Measurements from ENCODE around the gene MBLAC2. TPM values are rescaled to one million over a fixed set of nuclear protein-coding genes. Genes with fewer than 3 reads are reported as not detected.

MBLAC2 gene
- total and polyA plus RNA-seq, 2 experiments from 2014 or later = 4.8 to 5.6 TPM

DNA sequence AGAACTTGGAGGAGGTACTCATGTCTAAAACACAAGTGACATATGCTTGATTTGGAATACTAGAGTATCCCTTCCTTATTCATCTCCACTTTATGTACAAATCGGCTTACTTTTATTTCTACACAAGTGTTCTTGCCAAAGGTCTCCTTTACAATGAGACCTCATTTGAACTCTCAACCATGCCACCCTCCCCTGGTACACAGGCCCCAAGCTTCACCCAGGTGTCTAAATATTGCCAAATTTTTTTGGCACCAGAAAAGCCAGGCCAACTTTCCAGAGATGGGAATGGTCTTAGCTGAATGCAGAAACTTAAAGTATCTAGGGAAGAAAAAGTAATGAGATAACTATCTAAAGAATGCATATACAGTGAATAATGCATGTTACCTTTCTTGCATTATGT is 35.9 kb upstream of the MBLAC2 start:
- no peaks in the 10 kb centered on the region for H3K9me2 ChIP-seq (ENCODE audit: insufficient read depth)
- DNase-seq = no peak
- H2AFZ ChIP-seq = no peak overlapping the region
- no peak overlapping the region for H3K27ac ChIP-seq
- no peaks in the 10 kb centered on the region for H3K79me2 ChIP-seq (ENCODE audit: insufficient read depth)
- 96 to 97% methylated on average over 1 of the region's 1 CpG for WGBS, 2 experiments (ENCODE audit: low coverage in 1 of 2, low lambda C conversion rate in 2 of 2, missing lambda C conversion rate in 2 of 2)
- H3K27me3 ChIP-seq (replicated peaks; ENCODE audit: insufficient read depth) = no peaks in the 10 kb centered on the region
- peaks cover 8% of the 10 kb centered on the region; the same call in 1 of the 2 replicates for H3K4me1 ChIP-seq (ENCODE audit: insufficient read depth)
- no peak overlapping the region for H3K4me3 ChIP-seq
- H4K20me1 ChIP-seq (ENCODE audit: insufficient read depth) = no peaks in the 10 kb centered on the region
- no peaks in the 10 kb centered on the region for H3K9me3 ChIP-seq (ENCODE audit: low read depth)
- in situ Hi-C loops (cut with MboI) = no loop called here
- H3F3A ChIP-seq (ENCODE audit: insufficient read depth) = peaks cover 10% of the 10 kb centered on the region; the same call in 1 of the 2 replicates
- no peak for TF ChIP-seq EZH2phosphoT487 (IDR thresholded peaks at IDR 0.05; ENCODE audit: insufficient read depth, low read depth)
- TF ChIP-seq EZH2 (IDR thresholded peaks at IDR 0.05; ENCODE audit: insufficient read depth, poor library complexity, severe bottlenecking) = no peak
- H3K36me3 ChIP-seq (ENCODE audit: low read depth) = peaks cover 6% of the 10 kb centered on the region; the same call in 1 of the 2 replicates
- no peak overlapping the region for H3K4me2 ChIP-seq (ENCODE audit: unreplicated experiment)
- no peak overlapping the region for H3K9ac ChIP-seq

DNA sequence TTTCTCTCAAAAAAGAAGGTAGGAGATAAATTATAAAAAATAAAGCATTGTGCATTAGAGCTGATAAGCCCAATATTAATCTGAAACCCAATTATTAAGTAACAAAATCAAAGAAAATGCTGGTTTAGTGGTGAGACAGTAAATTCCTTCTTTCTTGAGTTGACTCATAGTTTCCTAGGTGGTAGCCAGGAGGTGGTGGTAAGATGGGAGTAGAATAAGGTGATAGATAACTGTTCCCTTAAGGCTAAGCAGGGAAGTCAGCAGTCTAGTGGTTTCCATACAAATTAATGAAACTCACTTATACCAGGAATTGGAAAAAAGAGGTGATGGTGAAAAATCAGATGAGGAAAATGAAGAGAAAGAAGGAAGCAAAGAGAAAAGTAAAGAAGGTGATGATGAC is 31.6 kb upstream of the MBLAC2 start:
- H3K4me2 ChIP-seq (ENCODE audit: unreplicated experiment) = no peak overlapping the region
- no peaks in the 10 kb centered on the region for H3K79me2 ChIP-seq (ENCODE audit: insufficient read depth)
- no peaks in the 10 kb centered on the region for H3K27me3 ChIP-seq (replicated peaks; ENCODE audit: insufficient read depth)
- no peak overlapping the region for H2AFZ ChIP-seq
- DNase-seq = no peak
- H3K9ac ChIP-seq = no peak overlapping the region
- H3K4me1 ChIP-seq (ENCODE audit: insufficient read depth) = peaks cover 7% of the 10 kb centered on the region
- H3K4me3 ChIP-seq = no peak overlapping the region
- no peak overlapping the region for H3K27ac ChIP-seq
- H3K36me3 ChIP-seq (ENCODE audit: low read depth) = no peaks in the 10 kb centered on the region
- no peak for TF ChIP-seq EZH2 (IDR thresholded peaks at IDR 0.05; ENCODE audit: insufficient read depth, poor library complexity, severe bottlenecking)
- no peak for TF ChIP-seq EZH2phosphoT487 (IDR thresholded peaks at IDR 0.05; ENCODE audit: insufficient read depth, low read depth)
- in situ Hi-C loops (cut with MboI) = no loop called here
- no peaks in the 10 kb centered on the region for H3K9me3 ChIP-seq (ENCODE audit: low read depth)
- H3K9me2 ChIP-seq (ENCODE audit: insufficient read depth) = no peaks in the 10 kb centered on the region
- no peaks in the 10 kb centered on the region for H3F3A ChIP-seq (ENCODE audit: insufficient read depth)
- no peaks in the 10 kb centered on the region for H4K20me1 ChIP-seq (ENCODE audit: insufficient read depth)

DNA sequence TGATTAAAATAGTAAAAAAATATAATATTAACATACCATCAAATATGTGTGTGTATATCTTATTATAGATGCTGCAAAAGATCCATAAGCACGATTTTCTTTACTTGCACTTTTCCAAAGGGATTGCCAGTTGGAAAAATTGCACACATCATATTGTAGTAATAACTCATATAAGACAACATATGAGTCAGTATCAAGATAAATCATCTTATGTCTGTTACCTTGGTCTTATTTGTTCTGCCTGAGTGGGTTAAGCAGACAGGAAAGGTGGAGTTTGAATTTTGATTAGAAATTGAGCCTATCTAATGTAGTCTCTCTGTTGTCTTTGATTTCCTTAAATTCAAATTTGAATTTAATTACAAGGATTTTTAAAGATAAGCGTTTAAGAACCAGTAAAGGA is 30.2 kb upstream of the MBLAC2 start:
- no peaks in the 10 kb centered on the region for H3K9me3 ChIP-seq (ENCODE audit: low read depth)
- no peaks in the 10 kb centered on the region for H3K79me2 ChIP-seq (ENCODE audit: insufficient read depth)
- no peak overlapping the region for H2AFZ ChIP-seq
- no peak overlapping the region for H3K4me2 ChIP-seq (ENCODE audit: unreplicated experiment)
- no peaks in the 10 kb centered on the region for H3K27me3 ChIP-seq (replicated peaks; ENCODE audit: insufficient read depth)
- TF ChIP-seq EZH2 (IDR thresholded peaks at IDR 0.05; ENCODE audit: insufficient read depth, poor library complexity, severe bottlenecking) (no peak), EZH2phosphoT487 (IDR thresholded peaks at IDR 0.05; ENCODE audit: insufficient read depth, low read depth) (no peak)
- H3K27ac ChIP-seq = no peak overlapping the region
- H3K36me3 ChIP-seq (ENCODE audit: low read depth) = no peaks in the 10 kb centered on the region
- H3K9ac ChIP-seq = no peak overlapping the region
- H3F3A ChIP-seq (ENCODE audit: insufficient read depth) = no peaks in the 10 kb centered on the region
- H3K4me3 ChIP-seq = no peak overlapping the region
- H3K4me1 ChIP-seq (ENCODE audit: insufficient read depth) = peaks cover 7% of the 10 kb centered on the region
- no peaks in the 10 kb centered on the region for H4K20me1 ChIP-seq (ENCODE audit: insufficient read depth)
- in situ Hi-C loops (cut with MboI) = no loop called here
- 92 to 96% methylated on average over 2 of the region's 2 CpGs for WGBS, 2 experiments (ENCODE audit: low coverage in 1 of 2, low lambda C conversion rate in 2 of 2, missing lambda C conversion rate in 2 of 2)
- no peaks in the 10 kb centered on the region for H3K9me2 ChIP-seq (ENCODE audit: insufficient read depth)
- DNase-seq = no peak

DNA sequence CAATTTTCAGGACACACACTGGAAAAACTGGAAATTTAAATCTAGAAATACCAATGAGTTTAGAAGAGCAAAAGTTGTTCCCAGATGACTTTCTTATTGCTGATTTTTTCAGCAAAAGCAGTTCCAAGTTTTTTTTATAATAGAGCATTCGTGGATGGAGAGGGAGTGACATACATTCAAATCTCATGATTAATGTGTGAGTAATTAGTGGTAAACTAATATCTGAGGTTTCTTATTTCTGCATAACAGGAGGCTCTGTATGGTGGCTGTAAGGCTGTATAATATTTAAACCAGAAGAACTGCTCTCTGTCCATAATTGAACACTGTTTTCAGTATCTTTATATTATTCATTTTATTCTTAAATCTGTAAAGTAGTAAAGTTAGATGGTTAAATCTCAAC is 29.0 kb upstream of the MBLAC2 start:
- TF ChIP-seq EZH2 (IDR thresholded peaks at IDR 0.05; ENCODE audit: insufficient read depth, poor library complexity, severe bottlenecking) (no peak), EZH2phosphoT487 (IDR thresholded peaks at IDR 0.05; ENCODE audit: insufficient read depth, low read depth) (no peak)
- WGBS, 2 experiments (ENCODE audit: low coverage in 1 of 2, low lambda C conversion rate in 2 of 2, missing lambda C conversion rate in 2 of 2) = 2 to 12% methylated on average over 1 of the region's 1 CpG
- Histone ChIP-seq H4K20me1 (ENCODE audit: insufficient read depth) (no peaks in the 10 kb centered on the region), H3K36me3 (ENCODE audit: low read depth) (no peaks in the 10 kb centered on the region), H3K4me2 (ENCODE audit: unreplicated experiment) (peak overlapping the region; percentile 7), H3K9ac (no peak overlapping the region), H3K27ac (no peak overlapping the region), H3K27me3 (replicated peaks; ENCODE audit: insufficient read depth) (no peaks in the 10 kb centered on the region), H2AFZ (peak overlapping the region; percentile 27), H3K4me3 (no peak overlapping the region), H3K9me3 (ENCODE audit: low read depth) (no peaks in the 10 kb centered on the region), H3K79me2 (ENCODE audit: insufficient read depth) (no peaks in the 10 kb centered on the region), H3K9me2 (ENCODE audit: insufficient read depth) (no peaks in the 10 kb centered on the region), H3K4me1 (ENCODE audit: insufficient read depth) (peaks cover 7% of the 10 kb centered on the region), H3F3A (ENCODE audit: insufficient read depth) (no peaks in the 10 kb centered on the region)
- in situ Hi-C loops (cut with MboI) = no loop called here
- DNase-seq = peak; percentile 29

DNA sequence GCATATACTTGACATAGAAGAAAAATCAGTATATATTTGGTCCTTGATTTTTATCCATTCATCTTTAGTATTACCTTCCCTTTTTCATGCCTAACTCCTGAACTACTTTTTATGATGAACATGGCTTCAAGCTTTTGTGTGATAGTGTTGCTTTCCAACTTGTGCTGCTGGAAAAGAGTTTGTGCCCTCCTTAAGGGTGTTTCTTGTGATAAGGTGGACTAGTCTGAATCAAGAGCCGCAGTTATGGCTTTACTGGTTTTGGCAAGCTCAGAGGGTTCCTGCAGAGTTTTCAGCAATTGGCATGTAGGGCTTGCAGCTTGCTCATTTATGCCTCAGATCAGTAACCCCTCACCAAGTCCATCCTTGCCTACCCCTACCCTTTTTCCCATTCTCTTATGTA is 20.6 kb upstream of the MBLAC2 start:
- TF ChIP-seq EZH2 (IDR thresholded peaks at IDR 0.05; ENCODE audit: insufficient read depth, poor library complexity, severe bottlenecking) (no peak), EZH2phosphoT487 (IDR thresholded peaks at IDR 0.05; ENCODE audit: insufficient read depth, low read depth) (no peak)
- no peaks in the 10 kb centered on the region for H3K4me1 ChIP-seq (ENCODE audit: insufficient read depth)
- no peak overlapping the region for H3K4me3 ChIP-seq
- no peaks in the 10 kb centered on the region for H3K79me2 ChIP-seq (ENCODE audit: insufficient read depth)
- no peak overlapping the region for H2AFZ ChIP-seq
- H3K4me2 ChIP-seq (ENCODE audit: unreplicated experiment) = no peak overlapping the region
- no peak overlapping the region for H3K9ac ChIP-seq
- no peaks in the 10 kb centered on the region for H4K20me1 ChIP-seq (ENCODE audit: insufficient read depth)
- no peak for DNase-seq
- no peaks in the 10 kb centered on the region for H3K27me3 ChIP-seq (replicated peaks; ENCODE audit: insufficient read depth)
- H3K36me3 ChIP-seq (ENCODE audit: low read depth) = no peaks in the 10 kb centered on the region
- H3F3A ChIP-seq (ENCODE audit: insufficient read depth) = no peaks in the 10 kb centered on the region
- H3K27ac ChIP-seq = no peak overlapping the region
- in situ Hi-C loops (cut with MboI) = no loop called here
- no peaks in the 10 kb centered on the region for H3K9me3 ChIP-seq (ENCODE audit: low read depth)
- 96 to 100% methylated on average over 1 of the region's 1 CpG for WGBS, 2 experiments (ENCODE audit: low coverage in 1 of 2, low lambda C conversion rate in 2 of 2, missing lambda C conversion rate in 2 of 2)
- H3K9me2 ChIP-seq (ENCODE audit: insufficient read depth) = no peaks in the 10 kb centered on the region
